ENCODE data around the gene ISG15.

Gene ISG15

GRCh38 chr1:1021010-1021919 is 8.0 kb downstream of the ISG15 start:
- DNase-seq, result no peak
- WGBS (ENCODE audit: extremely low coverage, insufficient coverage, insufficient read length), result no CpG with 5 or more reads among the region's 33 CpGs

DNA sequence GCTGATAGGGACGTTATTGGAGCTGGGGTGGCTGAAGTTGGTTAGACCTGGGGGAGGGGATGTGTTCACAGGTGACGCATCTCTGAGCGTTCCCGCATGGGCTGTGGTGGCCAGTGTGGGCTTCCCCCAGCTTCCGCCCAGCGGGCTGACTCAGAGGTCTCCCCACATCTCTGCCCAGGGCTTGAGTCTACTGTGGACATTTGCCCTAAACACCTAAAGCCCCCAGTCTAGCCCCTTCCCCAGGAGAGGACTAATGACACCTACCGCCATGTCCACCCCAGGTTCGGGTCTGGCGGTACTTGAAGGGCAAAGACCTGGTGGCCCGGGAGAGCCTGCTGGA is 8.6 kb downstream of the ISG15 start:
- no peak overlapping the region for H3K27ac ChIP-seq (ENCODE audit: low read depth, low read length)
- H2BK5ac ChIP-seq (ENCODE audit: low read depth, low read length, poor library complexity), result no peak overlapping the region
- peaks cover 2% of the 10 kb centered on the region for H3K9me3 ChIP-seq (ENCODE audit: insufficient read depth, low read depth, low read length)
- peaks cover 42 to 49% of the 10 kb centered on the region in 2 experiments for H3K4me1 ChIP-seq (ENCODE audit: control insufficient read depth in 1 of 2, insufficient read depth in 2 of 2, low read length in 2 of 2)
- no peak overlapping the region for H3K4ac ChIP-seq (ENCODE audit: low read depth, low read length)
- peak overlapping the region; percentile 45 for H3K4me3 ChIP-seq (ENCODE audit: low read depth, low read length)
- peak overlapping the region; percentile 13 for H3K18ac ChIP-seq (ENCODE audit: low read length)
- H3K14ac ChIP-seq (ENCODE audit: low read length), result no peak overlapping the region
- H3K36me3 ChIP-seq (ENCODE audit: control insufficient read depth in 1 of 2, insufficient read depth in 2 of 2, low read length in 2 of 2), result peaks cover 23% of the 10 kb centered on the region in 2 experiments
- no peak overlapping the region for H2AFZ ChIP-seq (ENCODE audit: insufficient read depth, low read length, poor library complexity)
- no peak overlapping the region for H3K9ac ChIP-seq (ENCODE audit: low read length)
- H3K79me1 ChIP-seq (ENCODE audit: low read length), result peaks cover 24% of the 10 kb centered on the region
- no peak overlapping the region for H2BK120ac ChIP-seq (ENCODE audit: insufficient read depth, low read length, poor library complexity)
- H3K79me2 ChIP-seq (ENCODE audit: control insufficient read depth, insufficient read depth, low read length, poor library complexity), result peaks cover 12% of the 10 kb centered on the region
- no peaks in the 10 kb centered on the region for H3K27me3 ChIP-seq (ENCODE audit: insufficient read depth, low read length)
- no CpG with 5 or more reads among the region's 10 CpGs for WGBS (ENCODE audit: extremely low coverage, insufficient coverage, insufficient read length)
- H2AK5ac ChIP-seq (ENCODE audit: low read length), result no peak overlapping the region
- no peak overlapping the region for H2BK12ac ChIP-seq (ENCODE audit: low read length)
- H3K4me2 ChIP-seq (ENCODE audit: low read length), result peak overlapping the region; percentile 96
- no peak overlapping the region for H4K91ac ChIP-seq (ENCODE audit: low read depth, low read length)
- H4K8ac ChIP-seq (ENCODE audit: low read depth, low read length), result no peak overlapping the region
- H4K12ac ChIP-seq (ENCODE audit: low read depth, low read length), result no peak overlapping the region
- DNase-seq, result no peak
- no peak overlapping the region for H3K23ac ChIP-seq (ENCODE audit: low read length)

More at GRCh38 chr1:1021010-1021919, 8.0 kb downstream of the ISG15 start:
- no peak overlapping the region for H3K27ac ChIP-seq (ENCODE audit: low read depth, low read length)
- H3K4me2 ChIP-seq (ENCODE audit: low read length), result peak overlapping the region; percentile 96
- H2AFZ ChIP-seq (ENCODE audit: insufficient read depth, low read length, poor library complexity), result no peak overlapping the region
- peaks cover 3% of the 10 kb centered on the region for H3K9me3 ChIP-seq (ENCODE audit: insufficient read depth, low read depth, low read length)
- peak overlapping the region; percentile 19 for H2AK5ac ChIP-seq (ENCODE audit: low read length)
- H3K79me1 ChIP-seq (ENCODE audit: low read length), result peaks cover 24% of the 10 kb centered on the region
- peak overlapping the region; percentile 37 for H3K4ac ChIP-seq (ENCODE audit: low read depth, low read length)
- H4K12ac ChIP-seq (ENCODE audit: low read depth, low read length), result peak overlapping the region; percentile 25
- peak overlapping the region; percentile 50 for H2BK120ac ChIP-seq (ENCODE audit: insufficient read depth, low read length, poor library complexity)
- H3K18ac ChIP-seq (ENCODE audit: low read length), result peak overlapping the region; percentile 26
- peak overlapping the region; percentile 31 for H3K9ac ChIP-seq (ENCODE audit: low read length)
- H4K91ac ChIP-seq (ENCODE audit: low read depth, low read length), result peak overlapping the region; percentile 29
- no peak overlapping the region for H3K23ac ChIP-seq (ENCODE audit: low read length)
- H2BK12ac ChIP-seq (ENCODE audit: low read length), result peak overlapping the region; percentile 74
- peak overlapping the region; percentile 66 for H3K14ac ChIP-seq (ENCODE audit: low read length)
- H3K36me3 ChIP-seq (ENCODE audit: control insufficient read depth in 1 of 2, insufficient read depth in 2 of 2, low read length in 2 of 2), result peaks cover 17 to 20% of the 10 kb centered on the region in 2 experiments
- H4K8ac ChIP-seq (ENCODE audit: low read depth, low read length), result peak overlapping the region; percentile 76
- peak overlapping the region; percentile 29 for H2BK5ac ChIP-seq (ENCODE audit: low read depth, low read length, poor library complexity)
- no peaks in the 10 kb centered on the region for H3K27me3 ChIP-seq (ENCODE audit: insufficient read depth, low read length)
- peaks cover 42 to 49% of the 10 kb centered on the region in 2 experiments for H3K4me1 ChIP-seq (ENCODE audit: control insufficient read depth in 1 of 2, insufficient read depth in 2 of 2, low read length in 2 of 2)
- peak overlapping the region; percentile 94 for H3K4me3 ChIP-seq (ENCODE audit: low read depth, low read length)
- peaks cover 12% of the 10 kb centered on the region for H3K79me2 ChIP-seq (ENCODE audit: control insufficient read depth, insufficient read depth, low read length, poor library complexity)

DNA sequence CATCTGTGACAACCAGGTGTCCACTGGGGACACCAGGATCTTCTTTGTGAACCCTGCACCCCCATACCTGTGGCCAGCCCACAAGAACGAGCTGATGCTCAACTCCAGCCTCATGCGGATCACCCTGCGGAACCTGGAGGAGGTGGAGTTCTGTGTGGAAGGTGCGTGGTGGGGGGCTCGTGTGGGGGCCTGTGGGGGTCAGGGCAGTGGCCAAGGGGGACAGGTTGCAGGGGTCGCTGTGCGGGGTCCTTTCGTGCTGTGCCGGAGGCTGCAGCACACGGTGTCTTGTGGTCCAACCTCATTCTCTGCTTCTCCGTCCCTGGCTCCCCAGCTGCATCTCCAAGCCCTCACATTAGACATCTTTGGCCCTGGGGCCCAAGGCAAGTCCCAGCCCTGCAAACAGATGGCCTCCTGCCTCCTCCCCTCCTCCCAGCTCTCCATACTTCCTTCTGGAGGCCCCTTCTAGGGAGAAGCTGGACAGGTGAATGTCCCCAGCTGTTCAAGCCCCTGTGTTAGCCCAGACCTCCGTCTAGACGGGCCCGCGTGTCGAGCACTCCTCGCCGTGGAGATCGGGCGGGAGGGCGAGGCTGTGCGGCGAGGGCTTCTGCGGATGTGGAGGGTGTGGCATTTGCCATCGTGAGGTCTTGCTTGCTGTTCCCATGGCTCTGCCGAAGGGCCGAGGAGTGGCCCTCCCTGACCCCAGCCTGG is 9.2 kb downstream of the ISG15 start:
- peaks cover 12% of the 10 kb centered on the region for H3K79me2 ChIP-seq (ENCODE audit: control insufficient read depth, insufficient read depth, low read length, poor library complexity)
- no peak for DNase-seq
- peaks cover 42 to 49% of the 10 kb centered on the region in 2 experiments for H3K4me1 ChIP-seq (ENCODE audit: control insufficient read depth in 1 of 2, insufficient read depth in 2 of 2, low read length in 2 of 2)
- no peak overlapping the region for H3K9ac ChIP-seq (ENCODE audit: low read length)
- no peak overlapping the region for H2BK5ac ChIP-seq (ENCODE audit: low read depth, low read length, poor library complexity)
- H2BK120ac ChIP-seq (ENCODE audit: insufficient read depth, low read length, poor library complexity), result no peak overlapping the region
- H4K8ac ChIP-seq (ENCODE audit: low read depth, low read length), result no peak overlapping the region
- H2AFZ ChIP-seq (ENCODE audit: insufficient read depth, low read length, poor library complexity), result no peak overlapping the region
- no peak overlapping the region for H4K91ac ChIP-seq (ENCODE audit: low read depth, low read length)
- peaks cover 24% of the 10 kb centered on the region for H3K79me1 ChIP-seq (ENCODE audit: low read length)
- H3K14ac ChIP-seq (ENCODE audit: low read length), result peak overlapping the region; percentile 18
- no peak overlapping the region for H3K27ac ChIP-seq (ENCODE audit: low read depth, low read length)
- peaks cover 2% of the 10 kb centered on the region for H3K9me3 ChIP-seq (ENCODE audit: insufficient read depth, low read depth, low read length)
- no peaks in the 10 kb centered on the region for H3K27me3 ChIP-seq (ENCODE audit: insufficient read depth, low read length)
- H2BK12ac ChIP-seq (ENCODE audit: low read length), result no peak overlapping the region
- no peak overlapping the region for H3K4me2 ChIP-seq (ENCODE audit: low read length)
- H3K4ac ChIP-seq (ENCODE audit: low read depth, low read length), result no peak overlapping the region
- H4K12ac ChIP-seq (ENCODE audit: low read depth, low read length), result no peak overlapping the region
- no peak overlapping the region for H2AK5ac ChIP-seq (ENCODE audit: low read length)
- H3K18ac ChIP-seq (ENCODE audit: low read length), result no peak overlapping the region
- H3K36me3 ChIP-seq (ENCODE audit: control insufficient read depth in 1 of 2, insufficient read depth in 2 of 2, low read length in 2 of 2), result peaks cover 29% of the 10 kb centered on the region in 2 experiments
- peak overlapping the region; percentile 45 for H3K4me3 ChIP-seq (ENCODE audit: low read depth, low read length)
- no CpG with 5 or more reads among the region's 27 CpGs for WGBS (ENCODE audit: extremely low coverage, insufficient coverage, insufficient read length)
- no peak overlapping the region for H3K23ac ChIP-seq (ENCODE audit: low read length)

- H2BK120ac ChIP-seq (ENCODE audit: insufficient read depth, low read length, poor library complexity), result peak overlapping the region; percentile 7
- H3K79me2 ChIP-seq (ENCODE audit: control insufficient read depth, insufficient read depth, low read length, poor library complexity), result peaks cover 12% of the 10 kb centered on the region
- no peak overlapping the region for H3K9ac ChIP-seq (ENCODE audit: low read length)
- no peak overlapping the region for H3K23ac ChIP-seq (ENCODE audit: low read length)
- H2AFZ ChIP-seq (ENCODE audit: insufficient read depth, low read length, poor library complexity), result no peak overlapping the region
- peaks cover 24% of the 10 kb centered on the region for H3K79me1 ChIP-seq (ENCODE audit: low read length)
- H3K4me3 ChIP-seq (ENCODE audit: low read depth, low read length), result no peak overlapping the region
- H3K9me3 ChIP-seq (ENCODE audit: insufficient read depth, low read depth, low read length), result peaks cover 2% of the 10 kb centered on the region
- H3K27ac ChIP-seq (ENCODE audit: low read depth, low read length), result no peak overlapping the region
- WGBS (ENCODE audit: extremely low coverage, insufficient coverage, insufficient read length), result no CpG with 5 or more reads among the region's 13 CpGs
- H2AK5ac ChIP-seq (ENCODE audit: low read length), result peak overlapping the region; percentile 65
- no peak overlapping the region for H3K18ac ChIP-seq (ENCODE audit: low read length)
- peak overlapping the region; percentile 71 for H2BK12ac ChIP-seq (ENCODE audit: low read length)
- no peak overlapping the region for H3K4ac ChIP-seq (ENCODE audit: low read depth, low read length)
- no peak overlapping the region for H3K4me2 ChIP-seq (ENCODE audit: low read length)
- peaks cover 42 to 49% of the 10 kb centered on the region in 2 experiments for H3K4me1 ChIP-seq (ENCODE audit: control insufficient read depth in 1 of 2, insufficient read depth in 2 of 2, low read length in 2 of 2)
- H4K91ac ChIP-seq (ENCODE audit: low read depth, low read length), result peak overlapping the region; percentile 72
- H3K14ac ChIP-seq (ENCODE audit: low read length), result no peak overlapping the region
- H3K36me3 ChIP-seq (ENCODE audit: control insufficient read depth in 1 of 2, insufficient read depth in 2 of 2, low read length in 2 of 2), result peaks cover 35 to 36% of the 10 kb centered on the region in 2 experiments
- no peak overlapping the region for H4K8ac ChIP-seq (ENCODE audit: low read depth, low read length)
- no peaks in the 10 kb centered on the region for H3K27me3 ChIP-seq (ENCODE audit: insufficient read depth, low read length)
- no peak overlapping the region for H4K12ac ChIP-seq (ENCODE audit: low read depth, low read length)
- no peak for DNase-seq
- no peak overlapping the region for H2BK5ac ChIP-seq (ENCODE audit: low read depth, low read length, poor library complexity)
These were observed 10.4 kb downstream of the ISG15 start for GRCh38 chr1:1023700-1024099.
